AG04450 (cell line): Measurements from ENCODE around the gene SLIT3. TPM values are rescaled to one million over a fixed set of nuclear protein-coding genes. Genes with fewer than 3 reads are reported as not detected.

Experiments used
- CTCF ChIA-PET: fragments of 300-600, 350-600 bp; formaldehyde crosslinking; extraction: SDS; loops from one replicate; lab custom pipeline; 2022; ENCODE audit warnings: antibody characterized with exemption, inconsistent platforms; lab: Charles Lee
- POLR2A ChIA-PET: fragments of 350-600 bp; formaldehyde crosslinking; extraction: SDS; loops from one replicate; lab custom pipeline; 2021; ENCODE audit warnings: antibody characterized with exemption, inconsistent platforms; lab: Yijun Ruan, JAX
- DNase-seq: peaks from one replicate; pipeline ENCODE4 v3.0.0-alpha.2; 2011; ENCODE audit warnings: low read depth, low spot score
- H3K27ac ChIP-seq: one replicate; pipeline ENCODE4 v1.5.1; 2012; ENCODE audit warnings: low read depth, low read length, control low read depth
- H3K27me3 ChIP-seq: one replicate; pipeline ENCODE4 v1.6.0; 2012; ENCODE audit warnings: low read length; ENCODE audit not compliant: control insufficient read depth, insufficient read depth
- H3K4me3 ChIP-seq: 2 replicates; pipeline ENCODE4 v1.5.1; 2011; ENCODE audit warnings: mild to moderate bottlenecking, low read depth, low read length, control low read depth
- H3K9me3 ChIP-seq: 2 replicates; pipeline ENCODE4 v1.5.1; 2012; ENCODE audit warnings: low read length; ENCODE audit not compliant: control insufficient read depth, insufficient read depth
- CTCF ChIP-seq: IDR thresholded peaks from 2 replicates; pipeline ENCODE4 v1.5.1; 2011; ENCODE audit warnings: low read depth, low read length, control low read depth, inconsistent platforms
- polyA plus RNA-seq: library from polyadenylated mRNA; depleted of rRNA; stranded (reverse); fragments of >200 nt; gene quantifications from 2 replicates; pipeline ENCODE4 v1.2.3, GENCODE V29; 2011

Gene SLIT3
- polyA plus RNA-seq, 1 experiment = 0.26 TPM

- TF ChIP-seq CTCF = no peak
- Histone ChIP-seq H3K27ac (no peak overlapping the region), H3K9me3 (no peaks in the 10 kb centered on the region), H3K27me3 (peaks cover 4% of the 10 kb centered on the region), H3K4me3 (no peak overlapping the region)
- POLR2A ChIA-PET = no interaction called here
- CTCF ChIA-PET = no interaction called here
- no peak for DNase-seq
These were observed 548.3 kb downstream of the SLIT3 start for GRCh38 chr5:168752416-168753190.

DNA sequence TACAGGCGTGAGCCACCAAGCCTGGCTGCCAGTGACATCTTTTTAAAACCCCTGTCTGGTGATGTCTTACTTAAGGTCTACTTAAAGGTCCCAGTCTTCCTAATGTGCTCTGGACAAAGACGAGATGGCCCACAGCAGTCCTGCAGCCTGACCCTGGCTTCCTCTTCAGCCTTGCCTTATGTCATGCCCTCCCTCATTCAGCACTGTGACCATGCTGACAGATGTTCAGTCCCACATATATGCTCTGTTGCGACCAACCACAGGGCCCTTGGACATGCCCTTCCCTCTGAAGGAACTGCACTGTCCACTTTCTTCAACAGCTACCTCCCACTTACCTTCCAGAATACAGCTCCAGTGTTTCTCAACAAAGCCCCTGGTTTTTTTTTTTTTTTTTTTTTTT, 548.9 kb downstream of the SLIT3 start:
- Histone ChIP-seq H3K27me3 (peaks cover 4% of the 10 kb centered on the region), H3K27ac (no peak overlapping the region), H3K4me3 (no peak overlapping the region), H3K9me3 (no peaks in the 10 kb centered on the region)
- no peak for TF ChIP-seq CTCF
- POLR2A ChIA-PET = no interaction called here
- no peak for DNase-seq
- CTCF ChIA-PET = interaction anchor here (0.7 kb wide), 1 partner anchor 40 kb away, joined by 3 read pairs; no protein-coding TSS in a partner anchor

GRCh38 chr5:168750926-168751325, 550.0 kb downstream of the SLIT3 start:
- DNase-seq = no peak
- peaks cover 5% of the 10 kb centered on the region; the same call in 1 of the 2 replicates for H3K9me3 ChIP-seq
- no peak overlapping the region for H3K27ac ChIP-seq
- ChIA-PET POLR2A (no interaction called here), CTCF (no interaction called here)
- no peak for TF ChIP-seq CTCF
- H3K27me3 ChIP-seq = peaks cover 4% of the 10 kb centered on the region
- no peak overlapping the region for H3K4me3 ChIP-seq

DNA sequence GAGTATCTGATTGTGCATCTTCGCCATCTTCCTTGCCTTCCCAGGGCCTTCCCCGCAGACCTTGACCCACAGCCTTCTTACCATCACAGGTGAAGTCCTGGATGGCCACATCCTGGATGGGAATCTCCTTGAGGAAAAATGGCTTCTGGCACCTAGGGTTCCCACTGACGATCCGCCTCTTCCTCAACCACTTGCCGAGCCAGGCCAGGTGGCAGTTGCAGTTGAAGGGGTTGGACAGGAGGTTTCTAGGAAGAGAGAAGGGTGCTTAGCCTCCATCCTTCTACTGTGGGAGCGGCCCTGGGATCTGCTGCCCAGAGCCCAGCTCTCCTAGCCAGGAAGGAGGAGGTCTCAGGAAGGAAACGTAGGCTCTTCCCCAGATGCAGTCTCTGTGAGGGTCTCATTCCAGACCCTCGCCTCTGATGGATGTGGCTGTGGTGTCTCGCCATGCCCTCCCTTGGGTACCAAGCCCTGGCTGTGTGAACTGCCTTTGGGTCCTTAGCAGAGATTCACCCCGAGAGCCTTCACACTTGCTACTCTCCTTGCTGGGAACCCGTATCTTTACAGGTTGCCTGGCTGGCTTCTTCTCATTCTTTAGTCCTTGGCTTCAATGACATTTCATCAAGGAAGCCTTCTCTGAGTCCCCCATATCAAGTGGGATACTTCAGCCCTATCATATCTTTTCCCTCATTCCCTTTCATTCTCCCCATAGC, 551.4 kb downstream of the SLIT3 start:
- Histone ChIP-seq H3K27ac (no peak overlapping the region), H3K27me3 (peaks cover 4% of the 10 kb centered on the region), H3K9me3 (peaks cover 5% of the 10 kb centered on the region; the same call in 1 of the 2 replicates), H3K4me3 (no peak overlapping the region)
- no peak for DNase-seq
- TF ChIP-seq CTCF = no peak
- ChIA-PET POLR2A (no interaction called here), CTCF (no interaction called here)
